GM21390 (cell line): ENCODE results near the gene KBTBD8.

Experiments
- ATAC-seq: cut with Tn5 transposase; IDR thresholded peaks from one replicate; pipeline ENCODE4 v1.9.1; 2021; ENCODE audit not compliant: unreplicated experiment

The KBTBD8 gene, protein sequence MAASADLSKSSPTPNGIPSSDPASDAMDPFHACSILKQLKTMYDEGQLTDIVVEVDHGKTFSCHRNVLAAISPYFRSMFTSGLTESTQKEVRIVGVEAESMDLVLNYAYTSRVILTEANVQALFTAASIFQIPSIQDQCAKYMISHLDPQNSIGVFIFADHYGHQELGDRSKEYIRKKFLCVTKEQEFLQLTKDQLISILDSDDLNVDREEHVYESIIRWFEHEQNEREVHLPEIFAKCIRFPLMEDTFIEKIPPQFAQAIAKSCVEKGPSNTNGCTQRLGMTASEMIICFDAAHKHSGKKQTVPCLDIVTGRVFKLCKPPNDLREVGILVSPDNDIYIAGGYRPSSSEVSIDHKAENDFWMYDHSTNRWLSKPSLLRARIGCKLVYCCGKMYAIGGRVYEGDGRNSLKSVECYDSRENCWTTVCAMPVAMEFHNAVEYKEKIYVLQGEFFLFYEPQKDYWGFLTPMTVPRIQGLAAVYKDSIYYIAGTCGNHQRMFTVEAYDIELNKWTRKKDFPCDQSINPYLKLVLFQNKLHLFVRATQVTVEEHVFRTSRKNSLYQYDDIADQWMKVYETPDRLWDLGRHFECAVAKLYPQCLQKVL

DNA sequence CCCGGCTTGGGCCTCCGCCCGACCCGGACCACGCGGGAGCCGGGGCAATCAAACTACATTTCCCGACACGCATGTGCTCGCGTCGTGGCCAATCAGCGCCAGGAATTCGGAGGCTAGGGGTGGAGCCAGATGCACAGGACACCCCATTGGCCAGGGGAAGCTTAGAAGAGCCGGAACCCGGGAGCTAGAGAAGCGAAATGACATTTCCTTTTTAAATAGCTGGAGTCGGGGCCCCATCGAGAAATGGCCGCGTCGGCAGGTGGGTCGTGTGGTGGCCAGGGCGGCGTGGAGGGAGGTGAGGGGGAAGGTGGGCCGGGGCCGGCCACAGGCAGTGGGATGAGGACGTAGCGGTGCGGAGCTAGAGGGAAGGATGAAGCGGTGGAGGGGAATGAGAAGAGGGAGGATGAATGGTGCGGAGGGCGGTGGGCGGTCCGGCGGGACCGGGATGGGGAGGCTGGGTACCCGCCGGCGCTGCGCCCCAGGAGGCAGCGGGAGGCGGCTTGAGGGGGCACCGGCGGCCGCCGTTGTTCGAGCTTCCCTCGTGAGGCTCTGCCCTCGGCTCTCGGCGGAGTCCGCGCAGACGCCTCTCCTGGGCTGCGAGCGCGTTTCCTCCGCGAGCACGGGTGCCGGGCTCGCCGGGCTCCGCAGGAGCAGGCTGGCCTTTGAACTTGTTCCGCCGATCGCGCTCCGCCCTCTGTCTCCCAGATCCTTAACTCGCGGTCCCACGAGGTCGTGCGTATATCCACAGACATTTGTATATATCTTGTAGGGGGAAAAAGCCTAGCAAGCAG, at the start of gene KBTBD8:
Gene KBTBD8, plus strand, starts transcription at position 195 of the 791 bp plus-strand sequence. Its CDS starts 49 bp downstream, at position 244.
- ATAC-seq = peak; percentile 93

DNA sequence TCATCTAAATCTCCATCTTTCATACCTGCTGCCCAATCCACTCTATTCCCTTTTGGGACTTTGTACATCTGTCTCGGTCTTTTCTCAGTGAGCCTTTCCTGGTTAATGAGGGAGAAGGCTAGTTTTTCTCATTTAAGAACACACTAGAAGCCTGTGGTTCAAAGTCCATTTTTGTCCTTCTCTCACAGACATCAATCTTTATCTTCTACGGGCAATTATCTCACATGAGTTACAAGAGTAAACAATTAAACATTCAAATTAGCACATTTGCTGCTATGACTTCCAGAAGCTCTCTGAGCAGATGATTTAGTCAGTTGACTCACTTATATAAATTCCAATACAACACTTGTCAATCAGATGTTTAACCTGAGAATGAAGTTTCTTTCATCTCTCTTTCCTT, 49.3 kb upstream of the KBTBD8 start:
- ATAC-seq = no peak

DNA sequence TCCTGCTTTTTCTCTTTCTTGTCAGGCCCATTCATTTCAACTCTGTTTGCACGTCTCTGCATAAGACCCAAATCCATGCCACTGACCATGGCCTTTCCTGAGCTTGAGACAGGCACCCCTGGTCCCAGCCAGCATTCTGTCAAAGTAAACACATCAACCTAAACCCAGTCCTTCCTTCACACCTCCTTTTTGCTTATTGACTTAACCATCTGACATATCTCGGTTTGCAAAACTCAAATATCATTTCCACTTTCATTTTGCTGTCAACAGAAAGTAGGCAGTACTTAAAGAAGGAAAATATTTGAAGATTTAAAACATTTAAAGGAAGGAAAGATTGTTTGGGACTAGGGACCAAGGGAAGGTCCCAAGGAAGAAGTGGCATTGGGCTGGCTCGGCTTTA, 48.2 kb upstream of the KBTBD8 start:
- ATAC-seq = no peak

DNA sequence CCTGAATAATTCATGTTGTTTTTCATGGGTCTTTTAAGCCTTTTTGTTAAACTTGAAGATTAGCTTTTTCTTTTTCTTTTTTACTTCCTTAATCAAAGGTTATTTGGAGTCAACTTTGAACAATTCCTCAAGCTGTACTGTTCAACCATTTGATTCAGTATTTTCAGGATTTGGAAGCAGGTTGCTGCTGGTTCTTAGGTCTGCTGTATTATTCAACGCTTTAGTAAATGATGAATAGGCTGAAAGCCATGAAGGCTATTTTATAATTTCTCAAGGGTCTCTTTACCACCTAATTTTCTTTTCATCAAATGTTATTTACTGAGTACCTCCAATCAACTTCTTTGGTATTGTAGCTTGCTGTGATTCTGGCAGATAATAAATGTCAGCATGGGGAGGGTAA, 45.8 kb upstream of the KBTBD8 start:
- ATAC-seq = no peak

DNA sequence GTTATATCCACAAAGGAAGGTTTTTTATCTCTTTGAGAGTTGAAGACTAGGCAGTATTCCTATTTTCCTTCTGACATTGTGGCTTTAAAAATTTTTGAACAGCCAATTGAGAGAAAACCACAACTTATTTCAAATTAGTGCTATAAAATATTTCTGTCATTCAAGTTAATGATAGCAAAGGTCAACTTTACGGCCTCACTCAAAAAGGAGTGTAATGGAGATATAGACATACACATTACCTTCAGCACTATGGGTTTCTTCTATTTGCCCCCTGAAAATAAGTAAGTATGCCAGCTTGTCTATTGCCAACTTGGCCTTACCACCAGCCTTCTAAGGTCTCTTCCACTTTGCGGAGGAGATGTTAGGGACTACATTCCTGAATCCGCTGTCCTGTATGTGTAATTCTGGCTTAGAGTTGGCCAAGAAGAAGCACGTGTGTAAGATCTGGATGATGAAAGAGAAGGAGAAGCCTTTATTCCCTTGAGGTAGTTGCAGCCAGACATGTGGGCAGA, 44.1 kb upstream of the KBTBD8 start:
- no peak for ATAC-seq

DNA sequence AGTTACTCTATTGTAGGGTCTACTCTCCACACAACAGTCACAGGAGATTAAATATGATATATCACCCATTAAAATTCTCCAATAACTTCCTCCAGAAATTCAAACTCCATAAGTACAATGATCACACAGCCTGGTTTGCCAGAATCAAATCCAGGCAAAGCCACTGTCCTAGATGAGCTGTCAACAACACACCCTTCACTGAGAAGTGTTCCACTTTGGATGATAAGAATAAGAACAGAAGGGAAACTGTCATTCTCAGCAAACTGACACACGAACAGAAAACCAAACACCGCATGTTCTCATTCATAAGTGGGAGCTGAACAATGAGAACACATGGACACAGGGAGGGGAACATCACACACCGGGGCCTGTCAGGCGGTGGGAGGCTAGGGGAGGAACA, 41.4 kb upstream of the KBTBD8 start:
- ATAC-seq = no peak

DNA sequence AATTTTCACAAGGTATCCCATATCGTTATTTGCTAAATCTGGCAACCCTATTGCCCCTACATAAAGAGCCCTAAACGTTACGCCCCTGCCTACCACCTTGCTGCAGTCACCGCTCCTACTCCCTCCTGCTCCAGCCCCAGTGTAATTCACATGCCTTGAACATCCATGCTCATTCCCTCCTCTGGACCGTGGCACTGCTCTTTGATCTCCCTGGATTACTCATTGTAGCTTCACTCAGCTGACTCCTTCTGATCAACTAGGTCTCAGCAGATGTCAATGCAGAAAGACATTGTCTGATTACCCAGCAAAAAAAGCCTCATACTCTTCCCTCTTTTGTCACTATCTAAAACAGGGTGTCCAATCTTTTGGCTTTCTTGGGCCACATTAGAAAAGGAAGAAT, 40.7 kb upstream of the KBTBD8 start:
- ATAC-seq = no peak

DNA sequence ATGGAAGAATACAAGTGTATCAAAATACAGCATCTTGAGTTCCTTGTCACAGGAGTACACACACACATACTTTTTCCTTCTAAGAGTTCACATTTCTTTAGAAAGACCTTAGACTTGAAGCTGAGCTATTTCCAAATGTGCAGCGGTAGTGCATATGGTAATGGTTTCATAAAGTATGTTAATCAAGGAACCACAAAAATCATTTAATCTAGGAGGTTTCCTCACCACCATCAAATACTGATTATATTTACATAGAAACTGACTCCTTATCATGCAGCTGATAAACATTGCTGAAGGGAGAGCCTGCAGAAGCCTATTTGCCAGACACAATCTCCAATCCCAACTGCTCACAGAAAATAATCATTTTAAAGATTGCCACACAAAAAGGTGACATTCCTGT, 40.0 kb upstream of the KBTBD8 start:
- no peak for ATAC-seq

DNA sequence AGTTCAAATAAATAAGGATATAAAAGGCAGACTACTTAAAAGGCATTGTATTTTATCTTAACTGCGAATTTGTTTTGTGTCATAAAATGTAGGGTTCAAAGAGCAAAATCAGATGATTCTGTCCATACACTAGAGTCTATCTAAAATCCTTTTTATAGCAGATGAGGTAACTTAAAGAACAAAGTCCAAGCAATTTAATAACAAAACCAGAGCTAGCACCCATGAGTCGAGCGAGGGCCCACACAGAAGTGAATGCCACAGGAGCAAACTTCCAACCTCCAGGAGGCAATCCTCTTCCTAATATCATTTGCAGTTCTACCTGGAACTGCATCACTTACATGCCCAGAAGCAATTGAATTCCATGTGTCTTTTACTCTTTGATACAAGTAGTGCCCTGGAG, 35.4 kb upstream of the KBTBD8 start:
- no peak for ATAC-seq

DNA sequence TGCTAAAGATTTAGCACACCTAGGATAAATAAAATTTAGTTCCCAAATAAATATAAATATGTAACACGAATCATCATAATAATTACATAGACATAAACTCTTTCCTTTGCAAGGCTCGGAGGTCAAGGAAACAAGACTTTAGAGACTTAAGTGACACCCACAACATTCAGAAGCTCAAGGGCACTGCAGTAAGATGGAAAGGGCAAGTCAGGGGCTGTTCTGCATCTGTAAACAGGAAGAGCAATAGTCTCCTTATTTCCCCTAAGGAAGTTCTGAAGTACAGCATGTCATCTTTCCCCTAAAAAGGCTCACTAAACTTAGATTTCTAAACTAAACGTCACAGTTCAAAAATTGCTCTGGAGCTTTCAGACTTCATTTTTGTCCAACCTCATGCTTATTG, 26.9 kb upstream of the KBTBD8 start:
- no peak for ATAC-seq

DNA sequence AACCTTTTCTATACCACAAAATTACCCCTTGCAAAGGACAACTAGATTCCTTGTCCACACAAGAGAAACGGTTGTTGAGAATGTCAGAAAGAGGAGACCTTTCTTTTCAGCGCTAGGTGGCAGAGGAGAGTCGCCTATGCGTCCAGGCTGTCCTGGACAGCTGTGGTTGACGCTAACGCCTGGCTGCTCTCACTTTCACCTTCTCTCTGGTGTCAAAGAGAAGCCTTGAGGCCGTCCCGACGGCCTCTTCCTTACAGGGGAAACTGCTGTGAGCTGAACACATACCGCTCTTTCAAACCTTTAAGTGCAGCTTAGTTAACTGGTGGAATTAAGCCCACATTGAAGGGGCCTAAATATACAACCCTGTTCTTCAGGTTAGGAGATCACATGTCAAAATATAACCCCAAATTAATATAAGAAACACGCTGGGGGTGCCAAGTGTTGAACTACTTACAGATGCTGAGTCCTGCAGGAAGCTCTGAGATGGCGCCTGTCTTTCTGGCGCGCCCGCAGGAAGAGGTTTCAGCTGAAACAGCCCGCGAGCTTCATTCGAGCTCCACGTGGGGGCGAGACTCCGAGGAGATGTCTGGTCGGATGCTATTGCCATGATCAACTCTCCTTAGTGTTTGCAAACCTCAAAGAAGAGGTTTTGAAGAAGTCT, 26.1 kb upstream of the KBTBD8 start:
- peak; percentile 100 for ATAC-seq

DNA sequence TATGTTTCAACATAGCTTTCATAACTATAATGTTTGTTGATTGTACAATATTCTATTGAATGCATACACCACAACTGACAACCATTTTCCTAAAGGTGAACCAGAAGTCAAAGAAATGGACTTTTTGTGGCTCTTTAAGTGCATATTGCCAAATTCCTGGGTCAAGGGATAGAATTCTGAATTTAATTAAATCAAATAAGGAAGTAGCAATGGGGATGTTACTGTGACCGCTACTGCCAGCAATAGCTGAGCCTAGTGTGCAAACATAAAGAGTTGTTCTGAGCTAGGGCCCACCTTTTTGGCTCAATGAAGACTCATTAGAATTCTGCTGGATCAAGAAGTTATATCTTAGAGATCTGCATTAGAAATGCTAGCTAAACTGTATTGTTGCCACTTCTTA, 17.3 kb upstream of the KBTBD8 start:
- no peak for ATAC-seq

DNA sequence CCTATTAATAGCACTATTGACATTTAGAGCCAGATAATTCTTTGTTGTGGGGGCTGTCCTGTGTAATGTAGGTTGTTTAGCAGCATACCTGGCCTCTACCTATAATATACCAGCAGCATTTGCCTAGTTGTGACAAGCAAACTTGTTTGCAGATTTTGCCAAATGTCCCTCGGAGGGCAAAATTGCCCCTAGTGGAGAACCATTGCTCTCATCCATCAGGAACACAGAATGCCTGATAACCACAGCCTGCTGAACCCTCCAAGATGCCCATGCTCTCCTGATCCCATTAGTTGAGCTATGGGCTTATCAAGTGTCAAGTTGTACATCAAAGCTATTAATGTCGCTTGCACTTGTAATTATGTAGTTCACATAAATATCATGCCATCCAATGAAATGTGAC, 15.0 kb upstream of the KBTBD8 start:
- no peak for ATAC-seq

DNA sequence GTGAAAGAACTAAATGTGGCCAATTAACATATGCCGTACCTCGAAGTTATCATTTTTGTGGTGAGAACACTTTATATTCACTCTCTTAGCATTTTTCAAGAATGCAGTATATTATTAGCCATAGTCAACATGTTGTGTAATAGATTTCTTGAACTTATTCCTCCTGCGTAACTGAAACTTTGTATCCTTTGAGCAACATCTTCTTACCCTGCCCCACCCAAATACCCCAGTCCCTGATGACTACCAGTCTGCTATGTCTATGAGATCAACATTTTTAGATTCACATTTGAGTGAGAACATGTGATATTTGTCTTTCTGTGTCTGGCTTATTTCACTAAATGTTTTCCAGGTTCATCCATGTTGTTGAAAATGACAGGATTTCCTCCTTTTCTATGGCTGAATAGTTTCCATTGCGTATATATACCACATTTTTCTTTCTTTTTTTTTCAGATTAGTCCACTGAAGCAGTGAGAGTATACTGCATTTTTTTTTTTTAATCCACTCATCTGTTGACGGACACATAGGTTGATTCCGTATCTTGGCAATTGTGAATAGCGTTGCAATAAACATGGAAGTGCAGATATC, 12.7 kb upstream of the KBTBD8 start:
- ATAC-seq = no peak

DNA sequence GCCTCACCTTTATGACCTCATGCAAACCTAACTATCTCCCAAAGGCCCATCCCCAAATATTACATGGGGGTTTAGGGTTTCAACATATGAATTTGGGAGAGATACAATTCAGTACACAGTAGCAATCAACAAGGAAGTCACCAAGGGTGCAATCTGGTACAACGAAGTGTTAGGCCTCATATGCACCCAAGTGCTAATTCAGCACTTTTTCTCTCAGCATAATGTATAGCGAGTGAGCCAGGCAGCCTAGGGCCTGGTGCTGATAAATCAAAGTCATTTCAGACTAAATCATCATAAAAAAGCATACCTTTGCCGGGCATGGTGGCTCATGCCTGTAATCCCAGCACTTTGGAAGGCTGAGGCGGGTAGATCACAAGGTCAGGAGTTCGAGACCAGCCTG, 11.7 kb upstream of the KBTBD8 start:
- ATAC-seq = no peak

DNA sequence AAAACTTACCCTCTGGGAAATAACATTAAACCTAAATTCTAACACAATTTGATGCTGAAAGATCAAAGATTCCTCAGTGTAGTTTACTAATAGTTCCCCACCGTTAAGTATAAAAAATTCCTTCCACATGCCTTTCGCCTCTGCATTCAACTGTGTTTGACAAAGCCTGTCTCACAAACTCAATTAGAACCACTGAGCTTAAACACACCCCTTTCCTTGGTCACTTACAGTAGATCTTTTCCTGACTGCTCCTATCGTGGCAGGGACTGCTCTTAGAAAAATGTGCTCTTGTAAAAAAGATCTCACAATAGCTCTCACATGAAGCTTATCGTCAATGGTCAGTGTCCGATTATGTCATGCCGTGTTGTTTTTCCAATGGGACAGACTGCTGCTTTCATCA, 8.9 kb upstream of the KBTBD8 start:
- ATAC-seq = no peak

DNA sequence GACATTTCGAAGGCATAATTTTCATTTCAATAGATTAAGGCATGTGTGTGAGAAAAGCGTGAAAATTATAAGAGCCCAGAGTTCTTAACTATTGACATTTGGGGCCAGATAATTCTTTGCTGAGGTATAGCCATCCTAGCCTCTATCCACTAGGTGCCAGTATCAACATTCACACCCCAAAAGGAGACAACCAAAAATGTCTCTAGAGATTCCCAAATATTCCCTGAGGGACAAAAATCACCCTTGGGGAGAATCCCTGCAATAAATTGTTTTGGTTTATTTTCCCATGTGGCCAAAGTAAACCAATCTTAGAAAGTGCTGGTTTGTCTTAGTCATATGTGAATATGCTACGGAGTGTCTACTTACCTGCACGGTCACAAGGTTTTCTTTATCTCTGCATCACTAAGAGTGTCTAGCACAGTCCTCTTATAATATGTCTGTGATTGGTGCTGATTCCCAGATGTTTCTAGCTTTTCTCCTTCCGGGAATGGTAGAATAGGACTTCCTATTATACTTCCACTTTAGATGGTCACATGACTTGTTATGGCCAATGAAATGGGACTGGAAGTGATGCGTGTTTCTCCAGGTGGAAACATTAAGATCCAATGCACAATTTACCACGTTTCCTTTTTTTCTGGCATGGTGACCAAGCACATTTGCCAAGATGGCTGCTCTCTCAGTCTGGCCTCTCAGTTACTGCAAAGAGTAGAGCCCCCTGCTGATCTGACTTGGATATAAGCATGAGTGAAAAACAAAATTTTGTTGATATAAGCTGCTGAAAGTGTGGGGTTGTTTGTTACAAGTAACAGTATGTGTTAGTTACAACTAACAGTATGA, 8.0 kb upstream of the KBTBD8 start:
- ATAC-seq = peak; percentile 85

DNA sequence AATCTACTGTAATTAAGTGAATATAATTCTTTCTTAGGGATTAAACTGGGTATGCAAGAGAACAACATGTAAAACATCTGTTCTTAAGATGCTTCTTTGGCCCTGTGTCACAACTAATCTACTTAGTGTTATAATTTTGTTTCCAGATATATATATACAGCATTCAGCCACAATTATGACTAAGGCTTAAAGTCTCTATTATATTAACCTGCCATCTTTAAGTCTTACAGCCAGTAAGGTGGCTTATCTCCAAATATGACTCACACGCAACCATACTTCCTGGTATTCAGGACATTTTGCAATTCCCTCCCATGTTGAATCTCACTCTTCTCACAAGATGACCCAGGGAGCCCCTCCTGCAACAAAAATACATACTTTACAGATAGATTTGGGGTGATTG, 6.6 kb upstream of the KBTBD8 start:
- no peak for ATAC-seq

DNA sequence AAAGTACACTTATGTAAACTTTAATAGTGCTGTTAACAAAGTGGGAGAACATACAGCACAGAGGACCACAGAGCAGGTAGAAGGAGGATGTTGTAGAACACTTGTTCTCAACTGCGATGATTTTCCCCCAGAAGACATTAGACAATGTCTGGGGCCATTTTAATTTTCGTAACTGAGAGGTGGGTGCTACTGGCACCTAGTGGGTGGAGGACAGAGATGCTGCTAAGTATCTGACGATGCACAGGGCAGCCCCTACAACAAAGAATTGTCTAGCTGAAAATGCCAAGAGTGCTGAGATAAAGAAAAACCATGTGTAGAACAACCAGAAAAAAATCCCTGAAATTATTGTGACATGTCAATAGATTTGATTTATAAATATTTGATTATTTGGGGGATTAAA, 5.0 kb upstream of the KBTBD8 start:
- ATAC-seq = no peak

DNA sequence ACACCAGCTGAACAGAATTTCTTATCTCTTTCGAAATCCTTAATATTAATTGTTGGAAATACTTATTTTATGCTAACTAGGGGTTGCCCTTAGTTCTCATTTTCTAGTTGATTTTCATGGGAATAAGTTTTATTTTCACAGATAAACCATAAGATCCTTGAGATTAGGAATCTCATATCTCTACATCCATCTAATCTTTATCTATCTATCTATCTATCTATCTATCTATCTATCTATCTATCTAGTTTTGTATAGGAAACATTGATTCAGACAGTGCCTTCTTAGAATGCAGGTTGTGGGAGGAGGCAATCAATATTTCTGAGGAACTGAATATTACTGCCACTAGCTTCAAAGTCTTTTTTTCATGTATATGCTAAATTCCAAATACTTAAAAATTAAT, 3.5 kb upstream of the KBTBD8 start:
- no peak for ATAC-seq
